Stimulated activated effector memory CD8-positive, alpha-beta T cell treated with anti-CD3 and anti-CD28 coated beads, Interleukin-12 subunit alpha, Interleukin-12 subunit beta, amount 100 ng/mL, for 72 hours (primary cell): Measurements from ENCODE around the gene ZNF669.

Source experiments
- ATAC-seq: fragments of 150-1000 bp; cut with Tn5 transposase; 2 replicates; pipeline ENCODE4 v1.10.0; 2021
- DNase-seq, 2 donors: peaks; one replicate each; pipeline ENCODE4 v3.0.0; 2021 to 2022; ENCODE audit warnings: low spot score in 2 of 2
- H3K27ac Mint-ChIP-seq: one replicate; pipeline ENCODE4 v1.8.0; 2022; ENCODE audit warnings: mild to moderate bottlenecking, mixed read lengths
- H3K36me3 Mint-ChIP-seq: one replicate; pipeline ENCODE4 v1.8.0; 2022; ENCODE audit warnings: mild to moderate bottlenecking, mixed read lengths
- H3K4me1 Mint-ChIP-seq: one replicate; pipeline ENCODE4 v1.8.0; 2022; ENCODE audit warnings: mixed read lengths
- H3K4me3 Mint-ChIP-seq: one replicate; pipeline ENCODE4 v1.8.0; 2022; ENCODE audit warnings: mild to moderate bottlenecking, mixed read lengths
- H3K9me3 Mint-ChIP-seq: one replicate; pipeline ENCODE4 v1.8.0; 2022; ENCODE audit warnings: mixed read lengths

Gene ZNF669

GRCh38 chr1:247054992-247055415 is 49.2 kb downstream of the ZNF669 start:
- Mint-ChIP-seq H3K36me3 (no peaks in the 10 kb centered on the region), H3K9me3 (peaks cover 40% of the 10 kb centered on the region), H3K27ac (no peak overlapping the region), H3K4me3 (no peak overlapping the region), H3K4me1 (peaks cover 8% of the 10 kb centered on the region)
- DNase-seq: no peak
- ATAC-seq: no peak
